Activated gamma-delta T cell (primary cell): ENCODE measurements around the gene UNK.
"Not testable (repeated sequence)": the region's sequence is repeated elsewhere in the genome, so short reads cannot be mapped to it uniquely, and the experiment has no call there.

ENCODE experiments used
- DNase-seq: peaks from one replicate; lab custom pipeline; 2025; lab: John Stamatoyannopoulos, UW

Gene UNK

DNA sequence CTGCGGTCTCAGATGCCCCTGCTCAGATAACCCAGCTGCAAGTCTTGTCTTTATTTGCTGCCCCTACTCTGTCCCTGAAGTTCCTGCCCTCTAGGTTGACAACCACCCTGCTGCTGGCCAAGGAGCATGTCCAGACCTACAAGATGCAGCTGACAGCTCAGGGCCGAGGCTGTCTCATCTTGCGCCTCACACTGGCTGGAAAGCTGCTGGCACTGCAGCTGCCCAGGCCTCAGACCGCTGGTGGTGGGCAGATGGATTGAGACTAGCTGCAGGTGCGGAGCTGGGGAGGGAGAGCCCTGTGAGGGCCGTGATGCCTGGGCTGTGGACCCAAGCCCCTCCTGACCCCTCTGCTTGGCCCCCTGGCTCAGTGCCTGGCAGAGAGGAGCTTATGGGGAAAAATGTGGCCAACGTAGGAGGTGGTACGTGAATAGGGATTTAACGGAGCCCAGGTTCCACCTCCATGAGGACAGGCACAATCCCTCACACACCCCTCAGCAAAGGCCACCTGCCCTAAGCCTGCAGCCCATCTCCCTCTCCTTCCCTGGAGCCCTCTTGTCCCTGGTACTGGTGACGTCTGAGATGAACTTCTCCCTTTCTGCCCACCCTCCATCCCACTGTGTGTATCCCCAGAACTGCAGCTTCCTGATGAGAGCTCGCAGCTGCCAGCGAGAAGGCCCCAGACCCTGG lies 11.3 kb upstream of the UNK start:
- no peak for DNase-seq

DNA sequence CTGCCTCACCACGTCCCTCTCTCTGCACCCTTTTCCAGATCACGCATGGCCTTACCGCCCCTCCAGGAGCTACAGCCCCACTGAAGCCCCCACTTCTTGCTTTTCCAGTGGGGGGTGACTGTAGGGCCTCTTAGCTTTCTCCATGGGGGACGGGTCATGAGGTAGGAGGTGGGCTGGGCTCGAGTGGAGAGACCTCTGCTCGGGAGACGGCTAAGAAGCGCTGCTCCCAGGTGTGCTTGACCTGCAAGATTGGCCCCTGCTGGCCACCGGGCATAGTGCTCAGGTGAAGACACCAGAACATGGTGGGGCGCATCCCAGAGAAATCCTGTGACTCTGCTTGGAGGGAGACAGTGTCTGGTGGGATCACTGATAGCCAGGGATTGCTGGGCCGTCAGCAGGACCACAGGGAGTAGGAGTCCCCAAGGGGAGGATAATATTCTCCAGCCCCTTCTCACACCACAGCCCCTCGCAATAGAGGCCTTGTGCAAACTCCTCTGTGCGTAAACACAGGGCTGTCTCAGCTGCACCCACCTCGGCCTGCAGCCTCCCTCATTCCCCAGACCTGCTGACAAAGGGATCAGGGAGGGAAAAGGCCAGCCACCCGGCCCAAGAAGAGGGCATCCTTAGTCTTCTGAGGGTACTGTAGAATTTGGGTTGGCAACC lies 10.7 kb upstream of the UNK start:
- DNase-seq = no peak

DNA sequence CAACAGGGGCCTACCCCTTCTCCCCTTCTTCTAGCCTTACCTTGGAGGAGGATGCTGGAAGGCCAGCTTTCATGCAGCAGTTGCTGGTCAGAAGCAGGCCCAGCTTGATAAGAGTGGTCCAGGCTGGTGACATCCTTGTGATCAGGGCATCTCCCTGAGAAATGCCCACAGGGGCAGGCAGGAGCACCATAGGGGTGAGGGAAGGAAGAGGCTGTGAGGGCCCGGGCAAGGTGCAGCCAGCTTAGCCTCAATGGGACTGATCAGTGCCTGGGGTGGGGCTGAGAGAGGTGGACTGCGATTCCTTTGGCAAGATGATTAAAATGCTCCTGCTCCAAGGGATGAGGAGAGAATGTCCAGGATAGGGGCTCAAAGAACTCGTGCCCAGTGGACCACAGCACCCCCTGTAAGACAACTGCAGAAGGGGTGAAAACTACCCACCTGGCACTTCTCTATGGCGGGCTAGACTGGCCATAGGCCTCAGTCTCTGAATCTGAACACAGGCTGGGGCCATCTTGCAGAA lies 10.1 kb upstream of the UNK start:
- no peak for DNase-seq

DNA sequence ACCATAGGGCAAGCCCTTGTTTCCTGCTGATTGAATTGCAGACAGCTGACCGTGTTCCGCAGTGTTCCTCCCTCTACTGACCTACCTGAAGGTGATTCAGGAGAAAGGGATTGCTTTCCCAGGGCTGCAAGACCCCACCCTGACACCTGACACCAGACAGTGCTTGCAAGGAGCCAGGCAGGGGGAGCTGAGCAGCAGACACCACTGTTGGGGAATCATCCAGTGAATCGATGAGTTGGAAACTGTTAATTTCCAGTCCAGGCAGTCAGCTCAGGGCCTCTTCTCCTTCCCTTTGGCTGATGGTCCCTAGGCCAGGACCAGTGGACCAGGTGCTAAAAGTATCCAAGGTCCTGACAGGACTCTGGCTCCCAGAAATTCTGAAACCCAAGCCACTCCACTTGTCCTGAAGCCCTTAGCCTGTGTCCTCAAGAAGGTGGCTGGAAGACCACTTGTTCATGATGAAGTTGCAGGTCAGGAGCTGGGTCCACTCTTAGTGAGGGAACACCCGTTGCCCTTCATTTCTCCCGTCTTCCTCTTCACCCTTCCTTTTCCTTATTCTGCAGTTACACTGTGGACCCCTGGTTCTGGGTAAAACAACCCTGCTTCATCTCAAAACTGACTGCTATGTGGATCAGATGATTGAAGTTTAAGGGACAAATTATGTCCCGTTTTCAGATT lies 9.5 kb upstream of the UNK start:
- DNase-seq = no peak

DNA sequence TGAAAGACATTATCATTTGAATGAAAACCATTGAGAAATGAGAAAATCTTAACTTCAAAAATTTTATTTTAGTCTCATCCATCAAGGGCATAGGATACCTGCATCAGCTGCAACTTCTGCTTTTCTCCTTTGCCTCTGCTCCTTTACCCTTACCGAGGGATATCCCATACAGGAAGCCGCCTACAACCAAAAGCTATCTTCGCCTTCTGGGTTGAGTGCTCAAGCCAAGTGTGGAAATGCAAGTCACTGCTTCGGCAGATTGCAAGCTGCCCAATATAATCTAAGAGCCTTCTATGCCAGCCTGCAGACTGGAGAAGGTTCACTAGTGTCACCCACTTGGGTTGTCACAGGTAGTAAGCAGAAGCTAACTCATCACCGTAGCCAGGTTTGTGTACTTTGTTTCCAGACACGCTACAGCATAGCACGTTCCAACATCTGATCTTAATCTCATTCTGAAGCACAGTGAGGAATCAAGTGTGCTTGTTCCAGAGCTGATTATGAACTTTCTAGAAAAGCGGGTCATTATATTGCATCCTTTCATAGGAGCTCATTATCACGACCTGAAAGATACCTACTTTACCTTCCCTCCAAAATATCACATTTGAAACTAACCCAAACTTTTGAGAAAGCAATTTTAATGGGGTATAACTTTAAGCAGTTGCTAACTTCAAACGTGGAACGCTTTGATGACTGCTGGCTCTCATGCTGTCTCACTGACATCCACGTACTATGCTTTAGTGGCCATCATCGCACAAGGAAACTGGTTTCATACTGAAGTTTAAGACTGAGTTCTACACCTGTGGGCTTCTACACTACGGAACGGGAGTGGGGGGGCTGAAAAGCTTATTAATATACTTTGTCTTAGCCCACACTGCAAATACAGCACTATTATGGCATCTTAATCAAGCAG lies 8.0 kb upstream of the UNK start:
- no peak for DNase-seq

DNA sequence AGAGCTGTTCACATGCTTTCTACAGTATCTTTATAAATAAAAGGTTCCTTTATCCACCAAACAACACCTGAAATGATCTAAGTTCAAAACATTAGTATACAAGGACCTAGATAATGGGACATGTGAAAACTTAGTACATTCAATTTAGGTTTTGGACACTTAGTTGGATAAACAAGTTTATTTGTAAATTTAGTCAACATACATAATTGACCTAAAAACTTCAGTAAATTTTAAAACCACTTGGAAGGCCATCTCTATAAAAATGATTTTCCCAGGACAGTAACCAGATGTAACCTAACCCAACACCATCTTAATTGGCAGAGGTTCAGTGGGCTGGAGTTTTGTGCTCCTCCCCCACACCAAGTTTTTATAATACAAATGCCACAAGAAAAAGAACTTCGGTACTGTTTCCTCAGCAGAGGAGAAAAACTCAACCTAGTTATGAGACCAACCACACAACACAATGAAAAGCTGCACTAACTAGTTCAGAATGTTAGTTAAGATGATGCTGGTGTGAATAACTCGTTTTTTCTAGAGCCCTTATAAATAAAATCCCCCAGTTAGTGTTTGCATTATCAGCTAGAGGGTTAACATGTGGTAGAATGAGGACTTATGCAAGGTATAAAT lies 7.2 kb upstream of the UNK start:
- no peak for DNase-seq

DNA sequence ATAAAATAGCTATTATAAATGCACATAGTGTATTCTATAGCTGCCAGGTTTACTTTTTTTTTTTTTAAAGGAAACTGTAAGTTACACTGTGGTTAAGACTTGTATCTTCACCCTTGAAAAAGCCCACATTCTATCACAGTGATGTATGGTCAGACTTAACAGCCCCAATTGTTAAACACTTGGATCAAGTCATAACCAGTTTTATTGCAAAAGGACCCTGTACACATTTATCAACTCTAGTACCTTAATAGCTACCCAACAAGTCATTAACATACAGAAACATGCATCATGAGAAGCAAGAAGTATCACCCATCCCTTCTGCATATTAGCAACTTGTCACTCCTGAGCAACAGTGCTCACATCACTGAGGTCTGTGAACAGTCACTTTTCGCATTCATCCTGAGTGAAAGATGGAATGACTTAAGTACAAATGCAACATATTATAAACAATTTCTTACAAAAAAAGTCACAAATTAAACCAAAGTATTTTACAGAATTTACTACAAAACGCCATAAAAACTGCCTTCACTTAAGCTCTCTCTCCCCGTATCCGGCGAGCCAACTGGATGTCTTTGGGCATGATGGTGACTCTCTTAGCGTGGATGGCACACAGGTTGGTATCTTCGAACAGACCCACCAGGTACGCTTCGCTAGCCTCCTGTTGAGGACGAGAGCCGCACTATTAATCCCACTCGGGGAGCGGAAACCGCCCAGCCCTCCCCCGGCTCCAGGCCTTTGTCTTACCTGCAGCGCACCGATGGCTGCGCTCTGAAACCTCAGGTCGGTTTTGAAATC lies 6.3 kb upstream of the UNK start:
- not testable (repeated sequence) for DNase-seq

DNA sequence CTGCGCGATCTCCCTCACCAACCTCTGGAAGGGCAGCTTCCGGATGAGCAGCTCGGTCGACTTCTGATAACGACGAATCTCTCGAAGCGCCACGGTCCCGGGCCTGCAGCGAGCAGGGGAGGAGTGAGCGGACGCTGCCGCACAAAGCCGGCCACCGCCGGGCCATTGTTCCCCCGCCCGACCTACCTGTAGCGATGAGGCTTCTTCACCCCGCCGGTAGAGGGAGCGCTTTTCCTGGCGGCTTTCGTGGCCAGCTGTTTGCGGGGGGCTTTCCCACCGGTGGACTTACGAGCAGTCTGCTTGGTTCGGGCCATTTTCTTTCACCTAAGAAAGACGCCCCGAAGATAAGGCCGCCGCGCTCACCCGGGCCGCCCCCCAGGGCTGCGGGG lies 5.8 kb upstream of the UNK start:
- DNase-seq = no peak

DNA sequence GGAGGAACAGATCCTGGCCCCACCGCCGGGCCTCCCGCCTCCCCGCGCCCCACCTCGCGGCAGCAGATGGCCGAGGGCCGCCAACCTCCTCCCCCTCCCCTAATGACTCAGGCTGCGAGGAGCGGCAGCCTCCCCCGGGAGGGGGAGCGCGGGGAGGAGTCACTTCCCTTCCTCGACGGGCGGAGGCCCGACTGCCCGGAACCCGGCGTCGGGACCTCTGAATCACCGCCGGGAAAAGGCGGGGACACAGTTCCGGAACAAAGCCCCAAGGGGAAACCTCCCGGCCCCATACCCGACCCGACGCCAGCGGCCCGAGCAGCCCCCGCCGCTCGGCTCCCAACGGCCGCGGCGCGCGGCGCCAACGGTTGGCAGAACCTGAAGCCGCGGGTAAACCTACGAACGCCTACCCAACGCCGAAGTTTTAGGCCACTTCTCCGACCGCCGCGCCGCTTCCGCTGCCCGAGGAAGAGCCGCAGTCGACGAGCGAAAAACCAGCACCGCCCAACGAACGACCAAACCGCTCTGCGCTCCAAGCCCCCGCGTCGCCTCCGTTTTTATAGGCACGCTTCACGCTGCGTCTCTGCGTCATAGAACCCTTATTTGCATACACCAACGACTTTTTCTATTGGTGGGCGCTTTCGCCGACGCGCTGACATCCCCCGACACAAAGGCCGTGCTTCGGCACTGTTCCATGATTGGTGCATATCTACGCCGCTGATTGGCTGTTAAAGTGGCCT lies 5.2 kb upstream of the UNK start:
- peak; percentile 67 for DNase-seq

DNA sequence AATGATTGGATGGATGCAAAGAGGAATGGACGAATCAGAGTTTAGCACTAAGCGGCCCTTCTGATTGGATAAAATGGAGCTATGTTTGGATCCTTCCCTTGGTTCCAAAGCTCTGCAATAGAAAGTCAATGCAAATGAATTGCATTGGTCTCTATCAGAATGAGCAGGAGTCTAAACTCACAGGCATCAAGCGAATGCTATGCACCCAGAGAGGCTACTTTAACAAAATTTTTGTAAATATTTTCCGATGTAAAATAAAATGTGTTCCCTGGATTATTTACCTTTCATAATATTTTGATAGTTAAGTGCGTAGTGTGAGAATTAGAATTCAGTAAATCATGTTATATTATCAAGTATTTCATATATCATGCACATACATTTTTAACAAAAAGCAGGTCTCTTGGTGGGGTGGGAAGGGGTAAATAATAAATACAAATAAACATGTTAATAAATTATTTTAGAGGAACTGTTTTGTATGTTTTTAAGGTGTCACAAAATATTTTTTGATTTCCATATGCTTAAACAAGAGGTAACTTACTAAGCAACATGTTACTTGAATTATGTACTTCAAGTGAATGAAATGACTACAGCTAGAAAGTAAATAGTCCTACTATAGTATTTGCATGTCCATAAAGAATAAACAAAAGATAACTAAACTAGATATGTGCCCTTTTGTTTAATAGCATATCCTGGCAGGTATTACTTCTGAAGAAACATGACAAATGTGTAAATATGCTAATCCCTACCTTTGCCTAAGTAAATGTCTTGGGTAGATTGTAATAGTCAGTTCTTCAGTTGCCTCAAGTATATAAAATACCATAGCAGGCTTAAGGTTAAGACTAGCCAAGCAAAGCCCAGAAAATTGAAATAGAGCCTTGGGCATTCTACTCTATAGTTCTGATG lies 4.4 kb upstream of the UNK start:
- no peak for DNase-seq

DNA sequence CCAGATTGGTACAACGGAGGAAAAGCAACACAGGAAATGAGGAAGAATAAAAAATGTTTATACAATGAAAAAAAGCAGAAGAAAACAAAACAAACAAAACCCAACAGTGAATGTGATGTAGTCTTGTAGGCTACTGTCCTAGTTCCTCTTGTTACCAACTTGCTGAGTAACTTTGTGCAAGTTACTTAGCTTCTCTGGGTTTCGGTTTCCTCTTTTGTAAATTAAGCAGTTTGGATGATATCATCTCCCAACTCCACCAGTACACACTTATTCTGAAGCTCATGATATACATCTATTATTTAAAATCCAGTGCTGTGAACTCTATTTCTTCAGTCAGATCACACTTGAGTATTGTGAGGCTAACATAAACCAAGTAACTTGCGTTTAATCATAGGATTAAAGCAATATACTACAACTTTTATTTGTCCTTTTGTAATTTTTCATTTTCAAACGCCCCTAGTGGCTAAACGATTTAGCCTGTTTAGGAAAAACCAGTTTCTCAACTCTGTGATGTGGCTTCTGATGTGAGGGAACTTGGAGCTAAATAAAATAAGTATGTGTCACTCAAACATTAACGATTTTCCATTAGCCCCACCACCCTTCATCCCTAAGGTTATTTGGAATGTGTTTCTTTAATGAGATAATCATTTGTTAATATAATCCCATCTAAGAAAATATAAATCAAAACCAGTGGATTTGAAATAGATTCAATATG lies 1.4 kb upstream of the UNK start:
- no peak for DNase-seq

DNA sequence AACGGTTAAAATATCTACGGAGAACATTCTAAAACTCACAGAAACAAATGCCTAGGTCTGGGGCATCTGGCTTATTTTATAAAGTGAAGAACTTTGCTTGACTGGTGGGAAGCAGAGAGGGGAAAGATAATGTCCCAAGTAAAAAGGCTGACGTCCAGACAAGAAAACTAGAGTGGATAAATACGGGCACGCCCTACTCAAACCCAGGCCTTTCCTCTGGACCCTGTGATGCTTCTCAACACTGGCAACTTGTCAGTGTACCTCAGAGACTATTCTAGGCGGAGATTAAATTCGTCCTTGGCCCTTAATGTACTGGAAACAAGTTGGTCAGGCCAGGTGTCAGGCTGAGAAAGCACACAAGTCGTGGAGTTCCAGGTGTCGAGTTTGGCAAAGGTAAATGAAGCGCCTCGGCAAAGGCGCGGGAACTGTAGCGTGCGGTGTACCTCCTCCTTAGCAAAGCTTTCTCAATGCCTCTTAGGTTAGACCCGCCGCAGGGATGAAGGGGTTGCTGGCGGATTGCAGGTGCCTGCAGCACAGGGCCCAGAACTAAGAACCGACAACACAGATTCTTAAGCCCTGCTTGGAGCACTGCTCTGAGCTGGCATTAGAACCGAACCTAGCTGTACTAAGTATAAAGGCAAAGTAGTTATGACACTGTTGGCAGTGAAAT lies 668 bp upstream of the UNK start:
- no peak for DNase-seq

DNA sequence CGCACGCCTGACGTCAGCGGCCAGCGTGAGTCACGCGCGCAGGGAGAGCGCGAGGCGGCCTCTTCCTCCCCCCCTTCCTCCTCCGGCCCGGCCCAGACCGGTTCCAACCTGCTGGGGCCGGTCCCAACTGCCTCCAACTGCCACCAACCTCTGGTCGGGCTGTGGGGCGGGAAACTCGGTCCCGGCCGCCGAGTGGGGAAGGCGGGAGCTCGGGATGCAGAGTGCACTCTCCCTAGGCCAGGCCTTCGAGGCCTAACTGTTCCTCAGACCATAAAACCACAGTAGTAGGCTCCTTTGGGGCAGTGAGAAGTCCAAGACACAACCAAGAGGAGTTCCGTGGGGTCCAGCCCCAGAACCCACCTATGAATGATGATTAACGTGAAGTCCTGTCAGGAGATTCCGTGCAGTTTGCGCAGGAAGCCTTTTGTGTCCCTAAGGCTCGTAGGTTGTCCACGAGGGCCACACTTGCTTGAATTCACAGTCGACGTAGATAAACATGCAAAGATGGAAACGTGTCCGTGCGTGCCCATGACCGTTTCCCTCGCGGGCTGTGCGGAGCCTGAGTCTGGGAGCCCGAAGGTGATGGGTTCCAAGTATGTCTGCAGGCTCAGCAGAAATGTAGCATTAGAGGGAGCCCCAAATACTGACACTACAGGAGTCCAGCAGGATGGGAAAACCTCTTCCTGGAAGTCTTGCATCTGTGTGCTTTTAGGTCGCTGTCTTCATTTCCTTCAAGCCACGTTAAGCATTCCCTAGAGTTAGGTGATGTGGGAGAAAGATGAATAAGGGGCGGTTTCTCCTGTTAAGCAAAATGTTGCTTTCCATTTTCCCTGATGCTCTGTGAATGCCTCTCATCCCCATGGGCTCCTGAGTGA lies 647 bp downstream of the UNK start:
- no peak for DNase-seq

DNA sequence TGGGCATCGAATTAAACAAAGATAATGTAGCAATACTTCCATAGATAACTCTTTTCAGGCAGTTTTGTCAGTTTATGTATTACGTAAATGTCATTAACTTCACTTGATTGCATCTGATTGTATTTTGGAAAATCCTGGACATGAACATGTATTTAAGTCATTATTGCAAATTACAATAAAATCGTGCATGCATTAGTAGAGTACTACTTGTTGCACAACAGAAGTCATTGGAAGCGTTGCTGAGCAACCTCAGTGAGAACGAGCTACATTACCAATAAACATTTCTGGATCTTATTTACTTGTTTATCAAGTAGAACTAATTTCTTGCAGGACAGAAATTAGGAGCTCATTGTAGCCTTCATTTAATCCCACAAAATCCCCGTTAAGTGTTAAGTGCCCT lies 6.6 kb downstream of the UNK start:
- DNase-seq = no peak

DNA sequence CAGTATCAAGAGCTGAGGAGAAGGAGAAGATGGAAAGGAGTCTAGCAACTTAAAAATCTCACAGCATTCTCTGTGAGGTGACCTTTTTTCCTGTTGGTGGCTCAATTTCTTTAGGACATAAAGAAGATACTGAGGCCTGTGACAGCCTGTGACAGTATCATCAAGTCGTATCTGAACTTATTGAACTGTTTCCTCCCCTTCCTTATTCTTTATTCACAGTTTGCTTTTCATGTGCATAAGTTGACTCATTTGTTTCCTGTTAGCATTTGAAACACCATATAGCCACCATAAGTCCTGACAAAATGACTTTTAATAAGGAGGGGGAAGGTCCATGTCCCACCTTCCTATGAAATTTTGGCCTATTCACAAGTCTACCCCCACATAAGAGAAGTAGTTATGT lies 8.9 kb downstream of the UNK start:
- no peak for DNase-seq

DNA sequence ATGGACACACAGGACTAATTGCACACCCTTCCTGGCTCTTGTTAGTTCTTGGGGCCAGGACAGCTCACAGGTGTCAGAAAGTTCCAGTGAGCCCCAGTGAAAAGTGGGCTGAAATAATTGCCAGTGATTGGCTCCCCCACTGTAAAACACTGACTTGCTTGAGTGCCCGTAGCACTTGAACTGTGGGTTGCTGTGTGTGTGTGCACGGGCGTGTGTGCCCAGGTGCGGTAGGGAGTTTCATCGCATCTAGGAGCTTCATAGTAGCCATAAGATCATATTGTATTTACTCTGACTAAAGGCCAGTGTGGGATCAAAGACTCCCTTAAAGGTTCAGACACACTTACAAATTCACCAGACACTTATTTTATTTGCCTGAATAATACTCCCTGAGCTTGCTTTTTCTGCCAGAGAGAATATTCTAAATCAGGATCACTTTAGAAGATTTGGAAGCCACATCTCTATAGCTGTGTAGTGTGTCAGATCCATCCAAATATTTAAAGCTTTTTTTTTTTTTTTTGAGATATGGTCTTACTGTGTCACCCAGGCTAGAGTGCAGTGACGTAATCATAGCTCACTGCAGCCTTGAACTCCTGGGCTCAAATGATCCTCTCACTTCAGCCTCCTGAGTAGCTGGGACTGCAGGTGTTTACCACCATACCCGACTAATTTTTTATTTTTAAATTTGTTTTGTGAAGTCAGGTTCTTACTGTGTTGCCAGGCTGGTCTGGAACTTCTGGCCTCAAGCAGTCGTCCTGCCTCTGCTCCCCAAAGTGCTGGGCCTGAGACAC lies 11.4 kb downstream of the UNK start:
- no peak for DNase-seq
